ENCODE results near the gene PTPN4.

- no peak for TF ChIP-seq REST (IDR thresholded peaks at IDR 0.05; ENCODE audit: unreplicated experiment)
- no peak for TF ChIP-seq CTCF (conservative IDR thresholded peaks at IDR 0.05; ENCODE audit: low read depth in 2 of 2)
Measured at GRCh38 chr2:119836455-119837142, 76.9 kb downstream of the PTPN4 start.

All from GM23338 (cell line).